ENCODE results near the gene NKX1-1. TPM values are rescaled to one million over a fixed set of nuclear protein-coding genes. Genes with fewer than 3 reads are reported as not detected.
A peak's percentile ranks its signal among the peaks of the same experiment; 100 is the strongest.

NKX1-1 gene
- total RNA-seq, 1 donor from 2014 or later = not detected

GRCh38 chr4:1404573-1405253 lies 1.5 kb downstream of the NKX1-1 start:
- H3K9me3 ChIP-seq (replicated peaks) = no peaks in the 10 kb centered on the region
- no peak overlapping the region for H3K4me3 ChIP-seq
- no peak overlapping the region for H3K27ac ChIP-seq (replicated peaks)
- peaks cover 54% of the 10 kb centered on the region for H3K4me1 ChIP-seq
- DNase-seq = no peak
- no peaks in the 10 kb centered on the region for H3K36me3 ChIP-seq
- H3K27me3 ChIP-seq (ENCODE audit: low read depth) = peaks cover 100% of the 10 kb centered on the region
- no peak for TF ChIP-seq CTCF (IDR thresholded peaks at IDR 0.05; ENCODE audit: borderline replicate concordance)
- intact Hi-C loops (cut with micrococcal nuclease) = no loop called here

- Histone ChIP-seq H3K4me1 (peaks cover 54% of the 10 kb centered on the region), H3K4me3 (peak overlapping the region; percentile 32), H3K27me3 (ENCODE audit: low read depth) (peaks cover 97% of the 10 kb centered on the region), H3K9me3 (replicated peaks) (no peaks in the 10 kb centered on the region), H3K27ac (replicated peaks) (no peak overlapping the region), H3K36me3 (no peaks in the 10 kb centered on the region)
- intact Hi-C loops (cut with micrococcal nuclease) = no loop called here
- DNase-seq = no peak
- TF ChIP-seq CTCF (IDR thresholded peaks at IDR 0.05; ENCODE audit: borderline replicate concordance) = no peak
Measured at GRCh38 chr4:1403591-1404572, 2.4 kb downstream of the NKX1-1 start.

- no peaks in the 10 kb centered on the region for H3K36me3 ChIP-seq
- no peak for DNase-seq
- H3K27ac ChIP-seq (replicated peaks) = no peak overlapping the region
- no peak for TF ChIP-seq CTCF (IDR thresholded peaks at IDR 0.05; ENCODE audit: borderline replicate concordance)
- intact Hi-C loops (cut with micrococcal nuclease) = no loop called here
- peaks cover 54% of the 10 kb centered on the region for H3K4me1 ChIP-seq
- no peaks in the 10 kb centered on the region for H3K9me3 ChIP-seq (replicated peaks)
- H3K4me3 ChIP-seq = no peak overlapping the region
- peaks cover 90% of the 10 kb centered on the region for H3K27me3 ChIP-seq (ENCODE audit: low read depth)
Measured at GRCh38 chr4:1403177-1403583, 3.1 kb downstream of the NKX1-1 start.

GRCh38 chr4:1402516-1403091 lies 3.6 kb downstream of the NKX1-1 start:
- Histone ChIP-seq H3K4me1 (peaks cover 51% of the 10 kb centered on the region), H3K4me3 (no peak overlapping the region), H3K36me3 (no peaks in the 10 kb centered on the region), H3K27me3 (ENCODE audit: low read depth) (peaks cover 84% of the 10 kb centered on the region), H3K9me3 (replicated peaks) (no peaks in the 10 kb centered on the region), H3K27ac (replicated peaks) (no peak overlapping the region)
- intact Hi-C loops (cut with micrococcal nuclease) = no loop called here
- DNase-seq = no peak
- no peak for TF ChIP-seq CTCF (IDR thresholded peaks at IDR 0.05; ENCODE audit: borderline replicate concordance)

- H3K27me3 ChIP-seq (ENCODE audit: low read depth) = peaks cover 79% of the 10 kb centered on the region
- no peaks in the 10 kb centered on the region for H3K9me3 ChIP-seq (replicated peaks)
- no peak for TF ChIP-seq CTCF (IDR thresholded peaks at IDR 0.05; ENCODE audit: borderline replicate concordance)
- no peak for DNase-seq
- no peak overlapping the region for H3K27ac ChIP-seq (replicated peaks)
- H3K4me1 ChIP-seq = peaks cover 45% of the 10 kb centered on the region
- H3K36me3 ChIP-seq = no peaks in the 10 kb centered on the region
- intact Hi-C loops (cut with micrococcal nuclease) = no loop called here
- H3K4me3 ChIP-seq = no peak overlapping the region
Measured at GRCh38 chr4:1402021-1402515, 4.2 kb downstream of the NKX1-1 start.
